ENCODE data around the gene DIO1.

DNA sequence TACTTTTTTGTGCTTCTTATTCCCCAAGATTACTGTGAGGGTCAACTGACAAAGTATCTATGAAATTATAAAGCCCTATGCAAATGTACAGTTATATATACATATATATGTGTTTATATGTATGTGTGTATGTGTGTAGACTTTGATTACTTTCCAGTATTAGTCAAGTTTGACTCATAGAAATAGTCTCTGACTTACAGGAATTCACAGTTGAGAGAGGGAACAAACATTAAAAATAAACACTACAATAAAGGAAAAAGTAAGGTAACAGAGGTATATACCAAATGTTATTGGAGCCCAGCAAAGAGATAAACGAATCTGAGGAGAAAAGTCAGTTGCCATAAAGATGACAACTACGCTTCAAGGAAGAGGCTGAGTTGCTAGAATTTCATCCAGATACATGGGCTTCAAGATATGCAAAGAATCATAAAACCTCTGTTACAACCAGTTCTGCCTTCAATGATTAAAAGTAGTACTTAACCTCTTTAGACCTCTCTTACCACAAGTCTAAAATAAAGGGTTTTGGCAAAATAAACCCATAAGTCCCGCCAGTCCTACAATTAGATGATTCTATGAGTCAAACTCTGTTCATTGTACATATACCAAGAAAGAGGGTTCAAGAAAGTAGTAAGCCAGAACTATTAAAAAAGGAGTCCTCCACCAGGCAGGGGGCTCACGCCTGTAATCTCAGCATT, 44.3 kb downstream of the DIO1 start:
- TF ChIP-seq POLR2A (IDR thresholded peaks at IDR 0.05) = no peak
- TF ChIP-seq, protein P1, sequence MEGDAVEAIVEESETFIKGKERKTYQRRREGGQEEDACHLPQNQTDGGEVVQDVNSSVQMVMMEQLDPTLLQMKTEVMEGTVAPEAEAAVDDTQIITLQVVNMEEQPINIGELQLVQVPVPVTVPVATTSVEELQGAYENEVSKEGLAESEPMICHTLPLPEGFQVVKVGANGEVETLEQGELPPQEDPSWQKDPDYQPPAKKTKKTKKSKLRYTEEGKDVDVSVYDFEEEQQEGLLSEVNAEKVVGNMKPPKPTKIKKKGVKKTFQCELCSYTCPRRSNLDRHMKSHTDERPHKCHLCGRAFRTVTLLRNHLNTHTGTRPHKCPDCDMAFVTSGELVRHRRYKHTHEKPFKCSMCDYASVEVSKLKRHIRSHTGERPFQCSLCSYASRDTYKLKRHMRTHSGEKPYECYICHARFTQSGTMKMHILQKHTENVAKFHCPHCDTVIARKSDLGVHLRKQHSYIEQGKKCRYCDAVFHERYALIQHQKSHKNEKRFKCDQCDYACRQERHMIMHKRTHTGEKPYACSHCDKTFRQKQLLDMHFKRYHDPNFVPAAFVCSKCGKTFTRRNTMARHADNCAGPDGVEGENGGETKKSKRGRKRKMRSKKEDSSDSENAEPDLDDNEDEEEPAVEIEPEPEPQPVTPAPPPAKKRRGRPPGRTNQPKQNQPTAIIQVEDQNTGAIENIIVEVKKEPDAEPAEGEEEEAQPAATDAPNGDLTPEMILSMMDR (IDR thresholded peaks at IDR 0.05) = no peak
